KMS-11 (cell line): Measurements from ENCODE around the gene CASP14.

Source experiments
- H2AFZ ChIP-seq: fragments of 200-600 bp; sonication (generic); 2 replicates; pipeline ENCODE4 v1.6.1; 2016; ENCODE audit warnings: antibody characterized with exemption, mixed run types, low read depth
- H3K27ac ChIP-seq: fragments of 200-600 bp; sonication (generic); 2 replicates; pipeline ENCODE4 v1.6.1; 2016; ENCODE audit warnings: mild to moderate bottlenecking, mixed run types
- H3K27me3 ChIP-seq: fragments of 200-600 bp; sonication (generic); 2 replicates; pipeline ENCODE4 v1.6.1; 2017; ENCODE audit warnings: mild to moderate bottlenecking, low read depth, mixed run types, moderate library complexity; ENCODE audit not compliant: insufficient read depth
- H3K36me3 ChIP-seq: fragments of 200-600 bp; sonication (generic); 2 replicates; pipeline ENCODE4 v1.6.1; 2017; ENCODE audit warnings: mild to moderate bottlenecking, mixed run types; ENCODE audit not compliant: insufficient read depth
- H3K4me1 ChIP-seq: fragments of 200-600 bp; sonication (generic); 2 replicates; pipeline ENCODE4 v1.6.1; 2016; ENCODE audit warnings: mild to moderate bottlenecking, low read depth, mixed run types; ENCODE audit not compliant: poor library complexity, severe bottlenecking
- H3K4me2 ChIP-seq: fragments of 200-600 bp; sonication (generic); 2 replicates; pipeline ENCODE4 v1.7.0; 2016; ENCODE audit warnings: mild to moderate bottlenecking, mixed run types
- H3K4me3 ChIP-seq: fragments of 200-600 bp; sonication (generic); IDR thresholded peaks from 2 replicates; pipeline ENCODE4 v1.6.1; 2017; ENCODE audit warnings: low read depth, low read length, mixed read lengths; ENCODE audit not compliant: insufficient read depth
- H3K79me2 ChIP-seq: fragments of 200-600 bp; sonication (generic); 2 replicates; pipeline ENCODE4 v1.6.1; 2016; ENCODE audit warnings: low read depth, mixed run types; ENCODE audit not compliant: insufficient read depth
- H3K9ac ChIP-seq: fragments of 200-600 bp; sonication (generic); 2 replicates; pipeline ENCODE4 v1.6.1; 2016; ENCODE audit warnings: mild to moderate bottlenecking, mixed run types
- H4K20me1 ChIP-seq: fragments of 200-600 bp; sonication (generic); 2 replicates; pipeline ENCODE4 v1.6.1; 2016; ENCODE audit warnings: mild to moderate bottlenecking, mixed run types; ENCODE audit not compliant: insufficient read depth
- CTCF ChIP-seq: fragments of 200-600 bp; sonication (generic); conservative IDR thresholded peaks from 2 replicates; pipeline ENCODE4 v1.6.1; 2017; ENCODE audit warnings: low read depth, mild to moderate bottlenecking, antibody characterized with exemption, low read length, moderate library complexity, mixed read lengths

CASP14 gene

GRCh38 chr19:15104411-15104810 is 55.1 kb downstream of the CASP14 start:
- Histone ChIP-seq H3K27ac (no peak overlapping the region), H2AFZ (no peak overlapping the region), H3K79me2 (no peaks in the 10 kb centered on the region), H3K4me3 (no peak overlapping the region), H4K20me1 (no peaks in the 10 kb centered on the region), H3K4me1 (no peaks in the 10 kb centered on the region), H3K4me2 (no peak overlapping the region), H3K9ac (no peak overlapping the region), H3K36me3 (no peaks in the 10 kb centered on the region), H3K27me3 (peaks cover 14% of the 10 kb centered on the region; the same call in 1 of the 2 replicates)
- TF ChIP-seq CTCF: no peak

- Histone ChIP-seq H3K4me3 (no peak overlapping the region), H3K36me3 (no peaks in the 10 kb centered on the region), H3K4me2 (no peak overlapping the region), H3K79me2 (no peaks in the 10 kb centered on the region), H2AFZ (no peak overlapping the region), H3K27ac (no peak overlapping the region), H3K9ac (no peak overlapping the region), H3K27me3 (peaks cover 14% of the 10 kb centered on the region; the same call in 1 of the 2 replicates), H3K4me1 (no peaks in the 10 kb centered on the region), H4K20me1 (no peaks in the 10 kb centered on the region)
- TF ChIP-seq CTCF: no peak
Observed at GRCh38 chr19:15105044-15105443, 55.8 kb downstream of the CASP14 start.

- H3K4me1 ChIP-seq: no peaks in the 10 kb centered on the region
- no peak within 1 kb of the TSS for H3K4me3 ChIP-seq
- H3K36me3 ChIP-seq: no peaks in the 10 kb centered on the region
- no peak within 1 kb of the TSS for H2AFZ ChIP-seq
- no peak within 1 kb of the TSS for H3K27ac ChIP-seq
- H3K9ac ChIP-seq: no peak within 1 kb of the TSS
- no peaks in the 10 kb centered on the region for H3K79me2 ChIP-seq
- no peak for TF ChIP-seq CTCF
- H4K20me1 ChIP-seq: no peaks in the 10 kb centered on the region
- H3K27me3 ChIP-seq: peaks cover 14% of the 10 kb centered on the region; the same call in 1 of the 2 replicates
- no peak within 1 kb of the TSS for H3K4me2 ChIP-seq
Observed at GRCh38 chr19:15107061-15108010, 58.1 kb downstream of the CASP14 start, which contains the start of gene SYDE1. SYDE1 (plus strand) TSS chr19:15107401; CDS start chr19:15107434, 33 bp downstream.
